NCI-H1105 (cell line): ENCODE measurements around the gene LRRC37B.
"Not testable (repeated sequence)": the region's sequence is repeated elsewhere in the genome, so short reads cannot be mapped to it uniquely, and the experiment has no call there.

Source experiments
- DNase-seq: peaks from one replicate; lab custom pipeline; 2025; lab: John Stamatoyannopoulos, UW

Gene LRRC37B

DNA sequence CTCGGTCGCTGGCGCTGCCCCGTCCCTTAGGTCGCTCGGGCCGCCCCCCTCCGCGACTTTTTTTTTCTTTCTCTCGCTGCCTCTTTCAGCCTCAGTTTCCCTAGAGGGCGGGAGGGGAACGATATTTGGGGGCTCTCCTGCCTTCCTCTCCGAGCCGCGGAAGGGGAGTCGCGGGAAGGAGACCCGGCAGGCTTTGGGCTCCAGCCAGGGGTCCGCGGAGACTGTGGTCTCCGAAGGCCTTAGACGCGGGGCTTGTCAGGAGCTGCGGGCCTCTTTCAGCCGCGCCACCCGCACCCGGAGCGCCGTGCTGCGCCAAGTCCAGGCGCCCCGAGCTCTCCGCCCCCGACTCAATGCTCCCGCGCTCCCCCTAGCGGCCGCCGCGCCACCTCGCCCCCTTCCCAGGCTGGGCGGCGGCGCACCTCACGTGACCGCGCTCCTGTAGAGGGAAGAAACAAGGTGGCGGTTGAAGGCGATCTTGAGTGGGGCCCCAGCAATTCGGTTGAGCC is at the start of gene LRRC37B:
Gene LRRC37B, plus strand, starts transcription at position 427 of the 506 bp plus-strand sequence. CDS start 14,010 bp downstream, outside the sequence.
- DNase-seq, result peak; percentile 73

DNA sequence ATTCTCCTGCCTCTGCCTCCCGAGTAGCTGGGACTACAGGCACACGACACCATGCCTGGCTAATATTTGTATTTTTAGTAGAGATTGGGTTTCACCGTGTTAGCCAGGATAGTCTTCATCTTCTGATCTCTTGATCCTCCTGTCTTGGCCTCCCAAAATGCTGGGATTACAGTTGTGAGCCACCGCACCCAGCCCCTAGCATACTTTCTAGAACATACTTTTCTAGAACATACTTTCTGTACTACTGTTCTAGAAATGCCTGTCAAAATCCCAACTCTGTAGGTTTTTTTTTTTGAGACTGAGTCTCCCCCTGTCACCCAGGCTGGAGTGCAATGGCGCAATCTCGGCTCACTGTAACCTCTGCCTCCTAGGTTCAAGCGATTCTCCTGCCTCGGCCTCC is 43.1 kb upstream of the LRRC37B start:
- DNase-seq, result not testable (repeated sequence)

DNA sequence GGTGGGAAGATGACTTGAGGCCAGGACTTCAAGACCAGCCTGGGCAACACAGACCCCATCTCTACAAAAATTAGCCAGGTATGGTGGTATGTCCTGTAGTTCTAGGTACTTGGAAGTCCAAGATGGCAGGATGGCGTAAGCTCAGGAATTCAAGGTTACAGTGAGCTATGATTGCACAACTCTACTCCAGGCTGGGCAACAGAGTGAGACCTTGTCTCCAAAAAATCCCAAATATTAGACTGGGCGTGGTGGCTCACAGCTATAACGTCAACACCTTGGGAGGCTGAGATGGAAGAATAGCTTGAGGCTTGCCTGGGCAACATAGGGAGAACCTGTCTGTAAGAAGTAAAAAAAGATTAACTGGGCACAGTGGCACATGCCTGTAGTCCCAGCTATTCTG is 39.5 kb upstream of the LRRC37B start:
- no peak for DNase-seq

DNA sequence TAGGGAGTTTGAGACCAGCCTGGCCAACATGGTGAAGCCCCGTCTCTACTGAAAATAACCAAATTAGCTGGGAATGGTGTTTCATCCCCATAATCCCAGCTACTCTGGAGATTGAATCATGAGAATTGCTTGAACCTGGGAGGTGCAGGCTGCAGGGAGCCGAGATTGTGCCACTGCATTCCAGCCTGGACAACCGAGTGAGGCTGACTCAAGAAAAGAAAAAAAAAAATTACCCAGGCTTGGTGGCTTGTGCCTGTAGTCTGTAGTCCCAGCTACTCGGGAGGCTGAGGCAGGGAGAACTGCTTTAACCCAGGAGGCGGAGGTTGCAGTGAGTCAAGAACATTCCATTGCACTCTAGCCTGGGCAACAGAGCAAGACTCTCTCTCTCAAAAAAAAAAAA is 36.8 kb upstream of the LRRC37B start:
- not testable (repeated sequence) for DNase-seq

DNA sequence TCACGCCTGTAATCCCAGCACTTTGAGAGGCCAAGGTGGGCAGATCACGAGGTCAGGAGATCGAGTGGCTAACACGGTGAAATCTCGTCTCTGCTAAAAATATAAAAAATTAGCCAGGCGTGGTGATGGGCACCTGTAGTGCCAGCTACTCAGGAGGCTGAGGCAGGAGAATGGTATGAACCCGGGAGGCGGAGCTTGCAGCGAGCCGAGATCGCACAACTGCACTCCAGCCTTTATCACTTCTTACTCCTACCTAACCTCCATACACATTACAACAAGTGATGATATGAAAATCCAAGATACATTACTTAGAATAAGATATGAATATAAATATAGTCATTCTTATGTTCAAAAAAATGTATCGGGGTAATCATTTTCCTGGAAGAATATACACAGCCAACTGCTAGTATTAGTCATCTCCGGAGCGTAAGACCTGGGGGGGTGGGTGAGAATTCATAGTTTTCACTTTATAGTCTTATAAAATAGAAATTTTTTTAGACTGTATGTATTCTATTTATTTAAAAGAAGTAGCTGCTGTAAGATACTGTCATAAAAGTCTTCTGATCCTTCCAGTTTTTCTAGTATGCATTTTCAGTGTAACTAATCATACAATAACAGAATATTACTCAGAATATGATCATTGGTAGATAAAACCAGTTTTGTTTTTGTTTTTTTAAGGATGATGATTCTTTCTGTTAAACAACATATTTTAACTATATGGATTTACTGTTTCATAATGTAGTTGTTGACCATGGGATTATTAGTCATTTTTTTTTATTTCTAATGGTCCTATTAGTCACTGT is 32.7 kb upstream of the LRRC37B start:
- DNase-seq, result not testable (repeated sequence)

DNA sequence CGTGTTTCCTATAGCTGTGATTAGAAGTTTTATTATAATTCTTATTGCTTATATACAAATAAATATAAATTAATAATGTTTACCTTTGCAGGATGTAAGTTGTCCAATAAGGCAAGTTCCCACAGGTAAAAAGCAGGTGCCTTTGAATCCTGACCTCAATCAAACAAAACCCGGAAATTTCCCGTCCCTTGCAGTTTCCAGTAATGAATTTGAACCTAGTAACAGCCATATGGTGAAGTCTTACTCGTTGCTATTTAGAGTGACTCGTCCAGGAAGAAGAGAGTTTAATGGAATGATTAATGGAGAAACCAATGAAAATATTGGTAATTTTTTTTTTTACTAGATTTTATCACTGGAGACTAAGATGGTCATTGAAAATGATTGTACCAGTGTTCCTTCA is 31.8 kb upstream of the LRRC37B start:
- DNase-seq, result not testable (repeated sequence)

DNA sequence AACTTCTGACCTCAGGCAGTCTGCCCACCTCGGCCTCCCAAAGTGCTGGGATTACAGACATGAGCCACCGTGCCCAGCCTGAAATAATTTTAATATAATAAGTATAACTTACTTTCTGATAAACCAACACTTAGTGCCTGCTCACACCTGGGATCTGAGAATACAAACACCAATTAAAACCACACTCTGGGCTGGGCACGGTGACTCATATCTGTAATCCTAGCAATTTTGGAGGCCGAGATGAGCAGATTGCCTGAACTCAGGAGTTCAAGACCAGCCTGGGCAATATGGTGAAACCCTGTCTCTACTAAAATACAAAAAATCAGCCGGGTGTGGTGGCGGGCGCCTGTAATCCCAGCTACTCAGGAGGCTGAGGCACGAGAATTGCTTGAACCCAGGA is 15.4 kb upstream of the LRRC37B start:
- not testable (repeated sequence) for DNase-seq

DNA sequence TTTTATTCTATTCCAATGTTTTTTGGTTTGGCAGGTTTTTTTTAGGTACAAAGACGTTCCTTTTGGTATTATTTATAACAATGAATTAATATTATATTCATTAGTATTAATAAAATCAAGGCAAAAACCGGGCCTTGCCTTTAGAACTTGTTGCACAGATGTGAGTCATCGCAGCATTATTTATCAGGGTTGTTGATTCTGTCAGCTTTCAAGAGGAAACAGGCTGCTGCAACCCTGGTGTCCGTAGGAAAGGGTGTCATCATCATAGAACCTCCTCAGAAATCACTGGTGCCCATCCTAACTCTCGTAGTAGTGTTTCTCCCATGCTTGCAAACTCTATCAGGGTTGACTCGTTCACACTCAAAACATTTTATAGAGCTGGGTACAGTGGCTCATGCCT is 10.2 kb upstream of the LRRC37B start:
- DNase-seq, result no peak

DNA sequence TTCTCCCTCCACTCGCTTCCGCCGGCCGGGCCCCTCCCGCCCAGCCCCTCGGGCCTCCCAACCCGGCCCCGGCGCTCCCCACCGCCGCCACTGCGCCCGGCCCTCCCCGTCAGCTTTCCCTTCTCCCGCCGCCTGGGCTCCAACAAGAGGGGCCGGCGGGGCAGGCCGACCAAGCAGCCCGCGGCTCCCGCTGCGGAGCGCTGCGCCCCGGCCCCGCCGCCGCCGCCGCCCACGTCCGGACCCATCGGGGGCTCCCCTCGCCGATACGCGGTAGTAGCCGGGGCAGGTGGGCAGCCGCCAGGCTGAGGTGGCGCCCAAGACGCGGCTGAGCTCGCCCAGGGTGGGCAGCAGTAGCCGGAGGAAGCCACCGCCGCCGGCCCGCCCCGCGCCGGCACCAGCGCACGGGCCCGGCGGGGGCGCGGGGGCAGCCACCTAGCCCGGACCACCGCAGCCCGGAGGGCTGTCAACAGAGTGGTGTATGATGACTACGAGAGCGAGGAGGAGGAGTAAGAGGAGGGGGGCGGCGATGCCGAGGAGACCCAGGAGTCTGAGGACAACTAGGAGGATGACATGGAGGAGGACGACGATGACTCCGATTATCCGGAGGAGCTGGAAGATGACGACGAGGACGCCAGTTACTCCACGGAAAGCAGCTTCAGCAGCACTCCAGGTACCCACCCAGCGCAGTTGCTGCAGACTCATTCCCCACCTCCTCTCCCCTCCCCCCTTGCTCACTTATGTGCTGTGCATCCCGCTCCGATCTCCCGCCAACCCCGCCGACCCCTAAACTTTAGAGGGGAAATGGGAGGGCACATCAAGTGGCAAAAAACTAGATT is 498 bp downstream of the LRRC37B start:
- DNase-seq, result peak; percentile 20

DNA sequence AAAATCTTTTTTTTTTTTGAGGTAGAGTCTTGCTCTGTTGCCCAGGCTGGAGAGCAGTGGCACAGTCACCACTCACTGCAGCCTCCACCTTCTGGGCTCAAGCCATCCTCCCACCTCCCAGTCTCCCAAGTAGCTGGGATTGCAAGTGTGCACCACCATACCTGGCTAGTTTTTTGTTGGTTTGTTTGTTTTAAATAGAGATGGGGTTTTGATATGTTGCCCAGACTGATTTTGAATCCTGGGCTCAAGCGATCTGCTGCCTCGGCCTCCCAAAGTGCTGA is 2.0 kb downstream of the LRRC37B start:
- no peak for DNase-seq

DNA sequence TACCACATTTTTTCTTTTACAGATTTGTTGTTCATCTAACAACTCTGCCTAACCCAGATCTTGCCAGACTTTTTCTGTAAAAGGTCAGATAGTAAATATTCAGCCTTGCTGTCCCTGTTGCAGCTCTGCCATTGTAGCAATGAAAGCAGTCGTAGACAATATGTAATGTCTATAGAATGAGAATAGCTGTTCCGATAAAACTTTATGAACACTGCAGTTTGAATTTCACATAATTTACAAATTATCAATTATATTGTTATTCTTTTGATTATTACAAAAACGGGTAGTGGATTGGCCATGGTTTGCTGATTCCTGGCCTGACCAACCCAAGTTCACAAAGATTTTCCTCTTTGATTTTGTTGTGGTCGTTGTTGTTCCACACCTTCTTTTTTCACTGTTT is 2.9 kb downstream of the LRRC37B start:
- DNase-seq, result no peak

DNA sequence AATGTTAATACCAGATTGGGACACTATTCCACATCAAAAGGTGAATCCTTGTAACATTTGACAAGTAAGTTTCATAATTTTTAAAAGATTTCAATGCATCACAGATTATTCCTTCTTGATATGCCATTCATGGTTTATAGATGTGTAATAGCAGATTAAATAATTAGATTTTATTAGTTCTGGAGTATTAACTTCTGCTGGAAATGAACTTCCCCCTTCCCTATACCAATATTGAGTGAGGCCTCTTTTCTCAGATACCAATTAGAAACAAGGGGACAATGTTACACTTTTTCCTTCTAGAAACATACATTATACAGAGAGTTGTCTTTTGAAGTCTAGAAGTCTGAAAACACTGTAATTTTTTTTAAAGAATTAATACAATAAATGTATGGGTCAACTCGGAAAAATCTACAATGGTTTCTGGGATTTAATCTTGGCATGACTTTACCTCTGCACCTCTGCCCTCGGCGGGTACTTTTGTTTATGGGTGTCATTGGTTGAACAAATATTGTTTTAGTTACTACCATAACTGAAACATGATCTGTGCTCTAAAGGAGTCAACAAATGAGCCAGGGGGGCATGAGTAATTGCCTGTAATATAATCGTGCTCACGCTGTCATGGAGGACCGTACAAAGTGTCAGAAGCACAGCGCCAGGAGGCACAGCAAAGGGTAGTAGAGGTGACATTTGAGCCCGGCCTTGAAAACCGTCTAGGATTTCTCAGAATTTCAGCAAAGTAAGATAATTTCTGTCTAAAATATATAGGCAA is 8.2 kb downstream of the LRRC37B start:
- DNase-seq, result peak; percentile 70

DNA sequence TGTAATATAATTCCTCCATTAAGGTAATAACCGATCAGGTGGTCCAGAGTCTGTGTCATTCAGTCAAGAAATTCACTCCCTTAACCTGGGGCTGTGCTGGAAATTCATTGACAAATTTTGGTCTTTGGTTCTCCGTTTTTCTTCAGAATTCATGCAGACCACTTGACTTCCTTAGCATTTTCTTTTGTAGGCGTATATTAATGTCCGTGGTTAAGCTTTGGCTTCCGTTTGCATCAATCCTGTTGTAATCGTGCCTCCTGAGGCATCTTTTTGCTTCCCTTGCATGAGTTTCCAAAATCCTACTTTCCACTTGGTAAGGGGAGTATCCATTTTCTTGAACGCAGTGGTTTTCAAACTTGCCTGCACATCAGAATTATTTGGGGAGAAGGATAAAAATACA is 9.0 kb downstream of the LRRC37B start:
- DNase-seq, result no peak

DNA sequence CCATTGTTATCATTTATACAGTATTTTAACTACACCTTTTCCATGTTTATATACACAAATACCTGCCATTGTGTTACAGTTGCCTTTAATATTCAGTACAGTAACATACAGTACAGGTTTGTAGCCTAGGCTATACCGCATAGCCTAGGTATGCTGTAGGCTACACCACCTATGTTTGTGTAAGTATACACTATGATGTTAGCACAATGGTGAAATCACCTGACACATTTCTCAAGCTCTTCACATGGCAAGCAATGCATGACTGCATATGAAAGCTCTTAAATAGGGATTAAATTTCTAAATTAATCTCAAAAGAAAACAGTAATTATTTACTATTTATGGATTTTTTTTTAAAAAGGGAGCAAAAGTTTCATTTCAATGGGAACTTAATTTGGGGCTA is 12.0 kb downstream of the LRRC37B start:
- no peak for DNase-seq

DNA sequence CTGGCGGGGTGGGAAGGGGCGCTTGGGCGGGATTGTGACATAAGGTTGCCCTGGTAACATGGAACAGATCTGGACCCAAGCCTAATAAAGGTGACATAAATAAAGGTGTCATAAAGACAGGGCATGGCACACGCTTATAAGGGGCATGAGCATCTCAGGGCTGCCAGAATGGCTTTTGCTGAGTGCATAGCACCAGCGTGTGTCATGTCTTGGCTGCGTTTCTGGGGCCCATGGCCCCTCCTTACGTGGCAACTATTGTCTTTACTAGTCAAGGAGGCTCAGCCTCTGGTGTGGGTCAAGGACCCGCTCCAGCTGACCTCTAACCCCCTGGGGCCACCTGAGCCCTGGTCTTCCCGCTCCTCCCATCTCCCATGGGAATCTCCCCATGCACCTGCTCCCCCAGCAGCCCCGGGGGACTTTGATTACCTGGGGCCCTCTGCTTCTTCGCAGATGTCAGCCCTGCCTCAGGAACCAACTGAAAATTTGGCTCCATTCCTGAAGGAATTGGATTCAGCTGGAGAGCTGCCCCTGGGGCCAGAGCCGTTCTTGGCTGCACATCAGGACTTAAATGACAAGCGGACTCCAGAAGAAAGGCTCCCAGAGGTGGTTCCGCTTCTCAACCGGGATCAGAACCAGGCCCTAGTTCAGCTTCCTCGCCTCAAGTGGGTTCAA is 13.9 kb downstream of the LRRC37B start:
- DNase-seq, result no peak

DNA sequence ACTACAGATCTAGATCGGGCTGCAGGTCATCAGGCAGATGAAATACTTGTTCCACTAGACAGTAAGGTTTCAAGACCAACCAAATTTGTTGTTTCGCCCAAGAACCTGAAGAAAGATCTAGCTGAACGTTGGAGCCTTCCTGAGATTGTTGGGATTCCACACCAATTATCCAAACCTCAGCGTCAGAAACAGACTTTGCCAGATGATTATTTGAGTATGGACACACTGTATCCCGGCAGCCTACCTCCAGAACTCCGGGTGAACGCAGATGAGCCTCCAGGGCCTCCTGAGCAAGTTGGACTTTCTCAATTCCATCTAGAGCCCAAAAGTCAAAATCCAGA is 14.4 kb downstream of the LRRC37B start:
- no peak for DNase-seq

DNA sequence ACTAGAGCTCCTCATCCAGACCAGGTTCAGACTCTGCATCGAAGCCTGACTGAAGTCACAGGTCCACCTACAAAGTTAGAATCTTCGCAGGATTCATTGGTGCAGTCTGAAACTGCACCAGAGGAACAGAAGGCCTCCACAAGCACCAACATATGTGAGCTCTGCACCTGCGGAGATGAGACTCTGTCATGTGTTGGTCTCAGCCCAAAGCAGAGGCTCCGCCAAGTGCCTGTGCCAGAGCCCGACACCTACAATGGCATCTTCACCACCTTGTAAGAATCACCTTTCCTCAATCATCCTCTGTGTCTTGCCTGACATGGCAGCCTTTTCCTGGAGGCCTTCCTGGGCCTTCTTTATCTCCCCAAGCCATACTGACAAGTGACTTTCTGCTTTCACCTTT is 15.4 kb downstream of the LRRC37B start:
- DNase-seq, result not testable (repeated sequence)

DNA sequence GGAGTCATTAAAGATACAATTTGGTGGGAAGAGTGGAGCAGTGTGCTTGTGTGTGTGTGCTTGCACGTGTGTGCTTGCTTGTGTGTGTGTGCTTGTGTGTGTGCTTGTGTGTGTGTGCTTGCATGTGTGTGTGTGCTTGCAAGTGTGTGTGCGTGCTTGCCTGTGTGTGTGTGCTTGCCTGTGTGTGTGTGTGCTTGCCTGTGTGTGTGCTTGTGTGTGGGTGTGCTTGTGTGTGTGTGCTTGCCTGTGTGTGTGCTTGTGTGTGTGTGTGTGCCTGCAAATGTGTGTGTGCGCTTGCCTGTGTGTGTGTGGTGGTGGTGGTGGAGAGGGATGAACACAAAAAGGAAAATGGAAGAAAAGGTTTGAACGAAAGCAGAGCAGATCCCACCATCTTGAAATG is 20.1 kb downstream of the LRRC37B start:
- DNase-seq, result not testable (repeated sequence)

DNA sequence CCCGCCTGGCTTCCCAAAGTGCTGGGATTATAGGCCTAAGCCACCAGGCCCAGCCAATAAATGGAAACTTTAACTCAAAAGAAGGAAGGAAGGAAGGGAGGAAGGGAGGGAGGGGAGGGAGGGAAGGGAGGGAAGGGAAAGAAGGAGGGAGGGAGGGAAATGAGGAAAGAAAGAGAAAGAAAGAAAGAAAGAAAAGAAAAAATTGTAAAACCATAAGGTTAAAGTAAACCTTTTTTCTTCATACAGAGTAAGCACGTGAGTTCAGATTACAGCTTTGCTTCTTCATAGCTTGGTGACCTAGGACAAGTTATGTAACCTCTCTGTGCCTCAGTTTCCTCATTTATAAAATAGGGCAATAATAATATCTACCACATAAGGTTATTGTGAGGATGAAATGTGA is 26.0 kb downstream of the LRRC37B start:
- DNase-seq, result no peak

DNA sequence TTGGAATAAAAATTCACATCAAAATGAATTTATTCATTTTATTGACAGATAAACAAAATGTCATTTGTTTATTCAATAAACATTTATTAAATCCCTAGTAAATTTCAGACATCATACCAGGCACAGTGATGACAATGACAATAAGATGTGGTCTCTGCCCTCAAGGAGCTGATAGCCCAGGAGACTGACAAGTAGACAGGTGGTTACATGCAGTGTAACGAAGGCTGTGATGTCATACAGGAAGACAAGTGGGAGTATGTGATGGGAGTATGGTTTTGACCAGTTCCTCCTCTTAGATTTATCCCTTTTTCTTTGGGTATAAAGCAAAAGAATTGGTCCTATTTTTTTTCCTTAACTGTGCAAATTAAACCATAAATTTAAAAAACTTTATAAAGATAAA is 26.6 kb downstream of the LRRC37B start:
- DNase-seq, result not testable (repeated sequence)

DNA sequence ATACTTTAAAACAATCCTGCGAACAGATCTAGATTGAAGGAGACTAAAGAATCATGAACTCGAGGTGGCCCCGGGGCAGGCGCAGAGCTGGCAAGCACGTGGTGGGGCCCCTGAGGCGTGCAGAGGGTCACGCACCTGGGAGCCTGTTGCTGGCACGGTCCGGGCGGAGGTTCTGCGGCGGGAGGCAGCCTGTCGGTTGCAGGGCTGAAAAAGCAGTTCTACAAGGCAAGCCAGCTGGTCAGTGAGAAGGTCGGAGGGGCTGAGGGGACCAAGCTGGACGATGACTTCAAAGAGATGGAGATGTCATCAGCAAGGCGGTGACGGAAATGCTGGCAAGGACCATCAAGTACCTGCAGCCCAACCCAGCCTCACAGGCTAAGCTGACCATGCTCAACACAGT is 33.1 kb downstream of the LRRC37B start:
- not testable (repeated sequence) for DNase-seq

DNA sequence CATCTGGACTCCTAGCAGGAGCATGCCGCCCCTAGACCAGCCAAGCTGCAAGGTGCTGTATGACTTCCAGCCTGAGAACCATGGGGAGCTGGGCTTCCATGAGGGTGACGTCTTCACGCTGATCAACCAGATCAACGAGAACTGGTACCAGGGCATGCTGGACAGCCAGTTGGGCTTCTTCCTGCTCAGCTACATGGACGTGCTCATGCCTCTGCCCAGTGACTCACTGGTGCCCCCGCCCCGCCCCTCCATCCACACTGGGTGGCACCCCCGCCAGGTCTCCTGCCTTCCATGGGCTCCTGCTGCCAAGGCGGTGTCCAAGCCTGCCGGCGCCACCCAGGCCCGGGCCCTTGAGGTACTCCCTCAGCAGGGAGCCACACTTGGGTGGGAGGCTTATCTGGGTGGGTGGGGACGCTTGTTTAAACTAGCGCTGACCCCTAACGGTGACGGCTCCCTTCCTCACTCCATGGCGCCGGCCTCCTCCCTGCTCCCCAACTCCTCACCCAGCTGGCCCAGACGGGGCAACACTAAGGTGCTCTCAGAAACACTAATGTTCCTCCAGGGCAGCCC is 34.2 kb downstream of the LRRC37B start:
- DNase-seq, result not testable (repeated sequence)
